HCT116 (cell line): ENCODE measurements around the gene PCDHGB4. TPM values are rescaled to one million over a fixed set of nuclear protein-coding genes. Genes with fewer than 3 reads are reported as not detected.
A peak's percentile ranks its signal among the peaks of the same experiment; 100 is the strongest.
"Not testable (repeated sequence)": the region's sequence is repeated elsewhere in the genome, so short reads cannot be mapped to it uniquely, and the experiment has no call there.

Source experiments
- ATAC-seq: fragments of 200-7000 bp; cut with Tn5 transposase; 2 replicates; pipeline ENCODE4 v1.9.1; 2020; ENCODE audit warnings: mild to moderate bottlenecking, moderate library complexity
- BruUV-seq: library from RNA; stranded (reverse); fragments of 400-500 nt; replicated peaks from 2 replicates; lab custom pipeline; 2021; lab: Mats Ljungman, UMichigan
- CTCF ChIA-PET: fragments of 300-600 bp; sonication (Branson Sonifier 250); formaldehyde crosslinking; loops from one replicate; lab custom pipeline; 2021; ENCODE audit warnings: antibody characterized with exemption; lab: Charles Lee
- POLR2A ChIA-PET: fragments of 300-600, 350-600 bp; sonication (Branson Sonifier 250); formaldehyde crosslinking; loops from one replicate; lab custom pipeline; 2021; ENCODE audit warnings: antibody characterized with exemption; lab: Charles Lee
- RAD21 ChIA-PET, 2 experiments: fragments of 300-600 bp; sonication (Branson Sonifier 250); formaldehyde crosslinking; loops; one replicate each; lab custom pipeline; 2023; ENCODE audit warnings: low total read pairs in 2 of 2; ENCODE audit not compliant: uncharacterized antibody in 2 of 2, unreplicated experiment in 2 of 2, low non-redundant PET in 1 of 2; lab: Charles Lee
- DNase-seq: peaks from one replicate; pipeline ENCODE4 v3.0.0-alpha.2; 2010; ENCODE audit warnings: low read depth, low spot score
- H2AFZ ChIP-seq: fragments of 200-600 bp; shearing (Covaris generic), sonication (generic); 2 replicates; pipeline ENCODE4 v1.6.1; 2017; ENCODE audit warnings: low read depth, mixed run types, mixed read lengths, antibody characterized with exemption, low read length; ENCODE audit not compliant: poor library complexity, severe bottlenecking
- H3K27ac ChIP-seq: 2 replicates; pipeline ENCODE4 v1.5.1; 2012; ENCODE audit warnings: low read depth, low read length
- H3K27me3 ChIP-seq: fragments of 200-600 bp; sonication (generic); 2 replicates; pipeline ENCODE4 v1.6.1; 2016; ENCODE audit warnings: mixed run types, low read length, mixed read lengths; ENCODE audit not compliant: insufficient read depth
- H3K36me3 ChIP-seq, 2 experiments: fragments of 200-500 bp in 1 of 2; fragments of 200-600 bp in 1 of 2; sonication (Bioruptor generic) in 1 of 2; sonication (generic) in 1 of 2; 2 replicates each; pipeline versions ENCODE4 v1.5.1 to v1.6.1; 2014 to 2016; ENCODE audit warnings: low read length in 2 of 2, inconsistent platforms in 1 of 2, mixed read lengths in 1 of 2, mixed run types in 1 of 2; ENCODE audit not compliant: insufficient read depth in 2 of 2, control insufficient read depth in 1 of 2
- H3K4me1 ChIP-seq, 2 experiments: fragments of 200-600 bp in 1 of 2; sonication (generic) in 1 of 2; 2 replicates each; pipeline versions ENCODE4 v1.5.1 to v1.6.1; 2012 to 2017; ENCODE audit warnings: low read length in 2 of 2, inconsistent platforms in 1 of 2, mild to moderate bottlenecking in 1 of 2, mixed read lengths in 1 of 2, mixed run types in 1 of 2, moderate library complexity in 1 of 2; ENCODE audit not compliant: insufficient read depth in 2 of 2, control insufficient read depth in 1 of 2
- H3K4me2 ChIP-seq: fragments of 200-600 bp; sonication (generic); 2 replicates; pipeline ENCODE4 v1.6.1; 2017; ENCODE audit warnings: mixed run types, low read length, mixed read lengths
- H3K4me3 ChIP-seq, 2 experiments: fragments of 200-600 bp in 1 of 2; sonication (generic) in 1 of 2; replicated peaks in 1 of 2; 2 replicates each; pipeline ENCODE4 v1.5.1; 2011 to 2016; ENCODE audit warnings: low read length in 2 of 2, control low read depth in 1 of 2, low read depth in 1 of 2, mild to moderate bottlenecking in 1 of 2, mixed read lengths in 1 of 2, mixed run types in 1 of 2
- H3K79me2 ChIP-seq: fragments of 200-600 bp; sonication (generic); 2 replicates; pipeline ENCODE4 v1.6.1; 2017; ENCODE audit warnings: mild to moderate bottlenecking, mixed run types, low read length, moderate library complexity, mixed read lengths; ENCODE audit not compliant: insufficient read depth
- H3K9ac ChIP-seq: fragments of 200-600 bp; sonication (generic); 2 replicates; pipeline ENCODE4 v1.6.1; 2016; ENCODE audit warnings: low read length, mixed read lengths
- H3K9me2 ChIP-seq: fragments of 200-600 bp; sonication (generic), shearing (Covaris generic); 2 replicates; pipeline ENCODE4 v1.6.1; 2017; ENCODE audit warnings: mixed run types, mild to moderate bottlenecking, moderate library complexity; ENCODE audit not compliant: insufficient read depth
- H3K9me3 ChIP-seq, 2 experiments: fragments of 200-500 bp in 1 of 2; fragments of 200-600 bp in 1 of 2; sonication (Bioruptor generic) in 1 of 2; sonication (generic) in 1 of 2; 2 replicates each; pipeline ENCODE4 v1.6.1; 2014 to 2017; ENCODE audit warnings: low read length in 2 of 2, mixed read lengths in 2 of 2, inconsistent platforms in 1 of 2, low read depth in 1 of 2, mild to moderate bottlenecking in 1 of 2, mixed run types in 1 of 2, moderate library complexity in 1 of 2; ENCODE audit not compliant: control insufficient read depth in 1 of 2, insufficient read depth in 1 of 2
- H4K20me1 ChIP-seq: fragments of 200-600 bp; sonication (generic), shearing (Covaris generic); 2 replicates; pipeline ENCODE4 v1.6.1; 2017; ENCODE audit warnings: mixed run types, mild to moderate bottlenecking, moderate library complexity; ENCODE audit not compliant: insufficient read depth
- CBX3 ChIP-seq: IDR thresholded peaks from 2 replicates; pipeline ENCODE4 v1.6.1; 2012; ENCODE audit warnings: low read depth
- EZH2phosphoT487 ChIP-seq: fragments of 200-600 bp; IDR thresholded peaks from 2 replicates; pipeline ENCODE4 v1.6.1; 2018; ENCODE audit warnings: antibody characterized with exemption, borderline replicate concordance
- RAD21 ChIP-seq: IDR thresholded peaks from 2 replicates; pipeline ENCODE4 v1.6.1; 2012; ENCODE audit warnings: low read depth, mild to moderate bottlenecking
- SRF ChIP-seq: IDR thresholded peaks from 2 replicates; pipeline ENCODE4 v1.6.1; 2012; ENCODE audit warnings: low read depth
- ZNF274 ChIP-seq: fragments of 200-500 bp; sonication (Bioruptor generic); IDR thresholded peaks from 2 replicates; pipeline ENCODE4 v1.6.1; 2014; ENCODE audit warnings: mild to moderate bottlenecking, low read depth, low read length, inconsistent platforms
- intact Hi-C: fragments of 100-400 bp; cut with micrococcal nuclease; formaldehyde crosslinking; loops from 2 replicates; pipeline ENCODE4 v1.10.0; 2022
- total RNA-seq: library from RNA; stranded (reverse); gene quantifications from one replicate; pipeline ENCODE4 v1.2.1, GENCODE V29; 2021; ENCODE audit not compliant: unreplicated experiment
- TF ChIP-seq, protein P1 (sequence below), 3 experiments: fragments of 200-600 bp in 1 of 3; sonication (generic) in 1 of 3; IDR thresholded peaks in 2 of 3; conservative IDR thresholded peaks in 1 of 3; 2 replicates each; pipeline ENCODE4 v1.5.1; 2012 to 2017; ENCODE audit warnings: low read depth in 2 of 3, low read length in 2 of 3, antibody characterized with exemption in 1 of 3, borderline replicate concordance in 1 of 3, control low read depth in 1 of 3, mild to moderate bottlenecking in 1 of 3, mixed read lengths in 1 of 3, mixed run types in 1 of 3, moderate library complexity in 1 of 3; ENCODE audit not compliant: insufficient read depth in 1 of 3
- TF ChIP-seq, protein P2 (sequence below): IDR thresholded peaks from 2 replicates; pipeline ENCODE4 v1.6.1; 2011; ENCODE audit warnings: mild to moderate bottlenecking, low read length, moderate library complexity; ENCODE audit not compliant: insufficient replicate concordance; ENCODE audit errors: extremely low read depth
- TF ChIP-seq, protein P3 (sequence below): IDR thresholded peaks from 2 replicates; pipeline ENCODE4 v1.6.1; 2012; ENCODE audit warnings: low read depth

PCDHGB4 gene
- total RNA-seq, 1 experiment from 2014 or later = not detected

DNA sequence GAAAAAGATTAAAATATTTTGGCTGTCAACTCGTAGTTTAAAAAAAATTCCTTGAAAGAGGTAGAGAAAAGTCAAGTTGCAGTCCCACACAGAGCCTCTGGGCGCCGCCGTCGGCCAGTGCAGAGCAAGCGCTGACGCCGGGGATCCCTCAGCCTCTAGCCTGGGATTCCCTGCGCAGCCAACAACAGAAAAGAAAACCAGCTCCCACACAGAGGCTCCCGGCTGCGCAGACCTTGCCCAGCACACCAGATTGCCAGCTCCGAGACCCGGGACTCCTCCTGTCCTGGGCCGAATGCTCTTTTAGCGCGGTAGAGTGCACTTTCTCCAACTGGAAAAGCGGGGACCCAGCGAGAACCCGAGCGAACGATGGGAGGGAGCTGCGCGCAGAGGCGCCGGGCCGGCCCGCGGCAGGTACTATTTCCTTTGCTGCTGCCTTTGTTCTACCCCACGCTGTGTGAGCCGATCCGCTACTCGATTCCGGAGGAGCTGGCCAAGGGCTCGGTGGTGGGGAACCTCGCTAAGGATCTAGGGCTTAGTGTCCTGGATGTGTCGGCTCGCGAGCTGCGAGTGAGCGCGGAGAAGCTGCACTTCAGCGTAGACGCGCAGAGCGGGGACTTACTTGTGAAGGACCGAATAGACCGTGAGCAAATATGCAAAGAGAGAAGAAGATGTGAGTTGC is 30.1 kb downstream of the PCDHGB4 start, which contains the start of gene PCDHGB7:
PCDHGB7 (plus strand) TSS at position 184 of the 679 bp plus-strand sequence; CDS start at position 367, 183 bp downstream.
- peak; percentile 18 for DNase-seq
- H3K4me1 ChIP-seq, H3K4me2 ChIP-seq, RAD21 ChIA-PET, BruUV-seq, H3K36me3 ChIP-seq, POLR2A ChIA-PET, intact Hi-C loops, H3K27ac ChIP-seq, H2AFZ ChIP-seq, H3K9me2 ChIP-seq, H3K4me3 ChIP-seq, H3K79me2 ChIP-seq, H3K9ac ChIP-seq, H3K27me3 ChIP-seq, H4K20me1 ChIP-seq: not testable (repeated sequence)
- TF ChIP-seq, protein P1, sequence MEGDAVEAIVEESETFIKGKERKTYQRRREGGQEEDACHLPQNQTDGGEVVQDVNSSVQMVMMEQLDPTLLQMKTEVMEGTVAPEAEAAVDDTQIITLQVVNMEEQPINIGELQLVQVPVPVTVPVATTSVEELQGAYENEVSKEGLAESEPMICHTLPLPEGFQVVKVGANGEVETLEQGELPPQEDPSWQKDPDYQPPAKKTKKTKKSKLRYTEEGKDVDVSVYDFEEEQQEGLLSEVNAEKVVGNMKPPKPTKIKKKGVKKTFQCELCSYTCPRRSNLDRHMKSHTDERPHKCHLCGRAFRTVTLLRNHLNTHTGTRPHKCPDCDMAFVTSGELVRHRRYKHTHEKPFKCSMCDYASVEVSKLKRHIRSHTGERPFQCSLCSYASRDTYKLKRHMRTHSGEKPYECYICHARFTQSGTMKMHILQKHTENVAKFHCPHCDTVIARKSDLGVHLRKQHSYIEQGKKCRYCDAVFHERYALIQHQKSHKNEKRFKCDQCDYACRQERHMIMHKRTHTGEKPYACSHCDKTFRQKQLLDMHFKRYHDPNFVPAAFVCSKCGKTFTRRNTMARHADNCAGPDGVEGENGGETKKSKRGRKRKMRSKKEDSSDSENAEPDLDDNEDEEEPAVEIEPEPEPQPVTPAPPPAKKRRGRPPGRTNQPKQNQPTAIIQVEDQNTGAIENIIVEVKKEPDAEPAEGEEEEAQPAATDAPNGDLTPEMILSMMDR (IDR thresholded peaks at IDR 0.05 in 2 of 3, conservative IDR thresholded peaks at IDR 0.05 in 1 of 3; ENCODE audit: borderline replicate concordance in 1 of 3, insufficient read depth in 1 of 3, low read depth in 2 of 3, low read length in 2 of 3) = peak; percentile 50 to 80 (median 58); a peak in 5 of 6 replicates
- peak; percentile 77 for TF ChIP-seq RAD21
- CTCF ChIA-PET = interaction anchor here (1.0 to 1.3 kb wide), 3 partner anchors 107 to 146 kb away, joined by 3 to 4 read pairs (median 3); no protein-coding TSS in a partner anchor
- ATAC-seq = peak; percentile 51; the same call in 1 of the 2 replicates
- peaks cover 4 to 22% of the 10 kb centered on the region in 2 experiments; a peak in 2 of 4 replicates for H3K9me3 ChIP-seq

DNA sequence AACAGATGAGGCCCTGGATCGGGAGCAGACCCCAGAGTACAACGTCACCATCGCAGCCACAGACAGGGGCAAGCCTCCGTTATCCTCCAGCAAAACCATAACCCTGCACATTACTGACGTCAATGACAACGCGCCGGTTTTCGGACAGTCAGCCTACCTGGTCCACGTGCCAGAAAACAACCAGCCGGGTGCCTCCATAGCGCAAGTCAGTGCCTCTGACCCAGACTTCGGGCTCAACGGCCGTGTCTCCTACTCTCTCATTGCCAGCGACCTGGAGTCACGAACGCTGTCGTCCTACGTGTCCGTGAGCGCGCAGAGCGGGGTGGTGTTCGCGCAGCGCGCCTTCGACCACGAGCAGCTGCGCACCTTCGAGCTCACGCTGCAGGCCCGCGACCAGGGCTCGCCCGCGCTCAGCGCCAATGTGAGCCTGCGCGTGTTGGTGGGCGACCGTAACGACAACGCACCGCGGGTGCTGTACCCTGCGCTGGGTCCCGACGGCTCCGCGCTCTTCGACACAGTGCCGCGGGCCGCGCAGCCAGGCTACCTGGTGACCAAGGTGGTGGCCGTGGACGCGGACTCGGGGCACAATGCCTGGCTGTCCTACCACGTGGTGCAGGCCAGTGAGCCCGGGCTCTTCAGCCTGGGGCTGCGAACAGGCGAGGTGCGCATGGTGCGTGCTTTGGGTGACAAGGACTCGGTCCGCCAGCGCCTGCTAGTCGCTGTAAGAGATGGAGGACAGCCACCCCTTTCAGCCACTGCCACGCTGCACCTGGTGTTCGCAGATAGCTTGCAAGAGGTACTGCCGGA is 31.8 kb downstream of the PCDHGB4 start:
- no peak overlapping the region for H3K9ac ChIP-seq
- H3K4me3 ChIP-seq = no peak overlapping the region
- no peaks in the 10 kb centered on the region for H3K27me3 ChIP-seq
- no peaks in the 10 kb centered on the region for H3K36me3 ChIP-seq
- ATAC-seq (no peak), DNase-seq (no peak)
- H4K20me1 ChIP-seq = no peaks in the 10 kb centered on the region
- H3K79me2 ChIP-seq = no peaks in the 10 kb centered on the region
- H2AFZ ChIP-seq = no peak overlapping the region
- ChIA-PET RAD21 (no interaction called here), POLR2A (no interaction called here), CTCF (no interaction called here)
- H3K9me3 ChIP-seq = peaks cover 4 to 22% of the 10 kb centered on the region in 2 experiments; a peak in 2 of 4 replicates
- no peaks in the 10 kb centered on the region for H3K9me2 ChIP-seq
- H3K4me1 ChIP-seq = no peaks in the 10 kb centered on the region
- no TSS peak for BruUV-seq
- intact Hi-C loops = no loop called here
- no peak overlapping the region for H3K4me2 ChIP-seq
- no peak overlapping the region for H3K27ac ChIP-seq
- TF ChIP-seq, protein P2, sequence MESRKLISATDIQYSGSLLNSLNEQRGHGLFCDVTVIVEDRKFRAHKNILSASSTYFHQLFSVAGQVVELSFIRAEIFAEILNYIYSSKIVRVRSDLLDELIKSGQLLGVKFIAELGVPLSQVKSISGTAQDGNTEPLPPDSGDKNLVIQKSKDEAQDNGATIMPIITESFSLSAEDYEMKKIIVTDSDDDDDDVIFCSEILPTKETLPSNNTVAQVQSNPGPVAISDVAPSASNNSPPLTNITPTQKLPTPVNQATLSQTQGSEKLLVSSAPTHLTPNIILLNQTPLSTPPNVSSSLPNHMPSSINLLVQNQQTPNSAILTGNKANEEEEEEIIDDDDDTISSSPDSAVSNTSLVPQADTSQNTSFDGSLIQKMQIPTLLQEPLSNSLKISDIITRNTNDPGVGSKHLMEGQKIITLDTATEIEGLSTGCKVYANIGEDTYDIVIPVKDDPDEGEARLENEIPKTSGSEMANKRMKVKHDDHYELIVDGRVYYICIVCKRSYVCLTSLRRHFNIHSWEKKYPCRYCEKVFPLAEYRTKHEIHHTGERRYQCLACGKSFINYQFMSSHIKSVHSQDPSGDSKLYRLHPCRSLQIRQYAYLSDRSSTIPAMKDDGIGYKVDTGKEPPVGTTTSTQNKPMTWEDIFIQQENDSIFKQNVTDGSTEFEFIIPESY = no peak
- no peak for TF ChIP-seq ZNF274
- TF ChIP-seq SRF = no peak
- TF ChIP-seq, protein P3, sequence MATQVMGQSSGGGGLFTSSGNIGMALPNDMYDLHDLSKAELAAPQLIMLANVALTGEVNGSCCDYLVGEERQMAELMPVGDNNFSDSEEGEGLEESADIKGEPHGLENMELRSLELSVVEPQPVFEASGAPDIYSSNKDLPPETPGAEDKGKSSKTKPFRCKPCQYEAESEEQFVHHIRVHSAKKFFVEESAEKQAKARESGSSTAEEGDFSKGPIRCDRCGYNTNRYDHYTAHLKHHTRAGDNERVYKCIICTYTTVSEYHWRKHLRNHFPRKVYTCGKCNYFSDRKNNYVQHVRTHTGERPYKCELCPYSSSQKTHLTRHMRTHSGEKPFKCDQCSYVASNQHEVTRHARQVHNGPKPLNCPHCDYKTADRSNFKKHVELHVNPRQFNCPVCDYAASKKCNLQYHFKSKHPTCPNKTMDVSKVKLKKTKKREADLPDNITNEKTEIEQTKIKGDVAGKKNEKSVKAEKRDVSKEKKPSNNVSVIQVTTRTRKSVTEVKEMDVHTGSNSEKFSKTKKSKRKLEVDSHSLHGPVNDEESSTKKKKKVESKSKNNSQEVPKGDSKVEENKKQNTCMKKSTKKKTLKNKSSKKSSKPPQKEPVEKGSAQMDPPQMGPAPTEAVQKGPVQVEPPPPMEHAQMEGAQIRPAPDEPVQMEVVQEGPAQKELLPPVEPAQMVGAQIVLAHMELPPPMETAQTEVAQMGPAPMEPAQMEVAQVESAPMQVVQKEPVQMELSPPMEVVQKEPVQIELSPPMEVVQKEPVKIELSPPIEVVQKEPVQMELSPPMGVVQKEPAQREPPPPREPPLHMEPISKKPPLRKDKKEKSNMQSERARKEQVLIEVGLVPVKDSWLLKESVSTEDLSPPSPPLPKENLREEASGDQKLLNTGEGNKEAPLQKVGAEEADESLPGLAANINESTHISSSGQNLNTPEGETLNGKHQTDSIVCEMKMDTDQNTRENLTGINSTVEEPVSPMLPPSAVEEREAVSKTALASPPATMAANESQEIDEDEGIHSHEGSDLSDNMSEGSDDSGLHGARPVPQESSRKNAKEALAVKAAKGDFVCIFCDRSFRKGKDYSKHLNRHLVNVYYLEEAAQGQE = no peak
- TF ChIP-seq EZH2phosphoT487 = no peak
- TF ChIP-seq CBX3 = no peak
